ENCODE measurements around the gene MAPK12. TPM values are rescaled to one million over a fixed set of nuclear protein-coding genes. Genes with fewer than 3 reads are reported as not detected.

Gene MAPK12
- total RNA-seq, 4 donors from 2014 or later: 10.3 to 41.4 (median 28.3) TPM

- H3K27ac ChIP-seq: no peak overlapping the region
- no peaks in the 10 kb centered on the region for H3K9me3 ChIP-seq
- no peak overlapping the region for H3K4me3 ChIP-seq
- no peaks in the 10 kb centered on the region for H3K27me3 ChIP-seq
- intact Hi-C loops (cut with DNase I; ENCODE audit: low total_unique reads): no loop called here
- H3K4me1 ChIP-seq: peaks cover 0 to 17% of the 10 kb centered on the region in 2 donors
- no peaks in the 10 kb centered on the region for H3K36me3 ChIP-seq
- DNase-seq: no peak
- TF ChIP-seq POLR2A (IDR thresholded peaks at IDR 0.05) (no peak), CTCF (IDR thresholded peaks at IDR 0.05) (no peak)
Measured at GRCh38 chr22:50257041-50257440, 4.4 kb downstream of the MAPK12 start.

GRCh38 chr22:50256258-50256862, 5.1 kb downstream of the MAPK12 start:
- Histone ChIP-seq H3K27me3 (no peaks in the 10 kb centered on the region), H3K27ac (no peak overlapping the region), H3K9me3 (no peaks in the 10 kb centered on the region), H3K4me1 (peaks cover 0 to 14% of the 10 kb centered on the region in 2 donors), H3K4me3 (no peak overlapping the region), H3K36me3 (no peaks in the 10 kb centered on the region)
- DNase-seq: no peak
- intact Hi-C loops (cut with DNase I; ENCODE audit: low total_unique reads): no loop called here
- TF ChIP-seq CTCF (IDR thresholded peaks at IDR 0.05): no peak
- no peak for TF ChIP-seq POLR2A (IDR thresholded peaks at IDR 0.05)

- no peak for TF ChIP-seq POLR2A (IDR thresholded peaks at IDR 0.05)
- H3K9me3 ChIP-seq: no peaks in the 10 kb centered on the region
- no peak overlapping the region for H3K27ac ChIP-seq
- H3K27me3 ChIP-seq: no peaks in the 10 kb centered on the region
- H3K4me1 ChIP-seq: peaks cover 0 to 13% of the 10 kb centered on the region in 2 donors
- no peak overlapping the region for H3K4me3 ChIP-seq
- H3K36me3 ChIP-seq: no peaks in the 10 kb centered on the region
- intact Hi-C loops (cut with DNase I; ENCODE audit: low total_unique reads): no loop called here
- no peak for DNase-seq
Measured at GRCh38 chr22:50255607-50256006, 5.9 kb downstream of the MAPK12 start.

GRCh38 chr22:50255099-50255498, 6.4 kb downstream of the MAPK12 start:
- intact Hi-C loops (cut with DNase I; ENCODE audit: low total_unique reads): no loop called here
- H3K36me3 ChIP-seq: no peaks in the 10 kb centered on the region
- H3K4me1 ChIP-seq: peaks cover 4 to 13% of the 10 kb centered on the region in 2 donors
- H3K27me3 ChIP-seq: no peaks in the 10 kb centered on the region
- DNase-seq: no peak
- no peak overlapping the region for H3K4me3 ChIP-seq
- TF ChIP-seq CTCF (IDR thresholded peaks at IDR 0.05) (no peak), POLR2A (IDR thresholded peaks at IDR 0.05) (no peak)
- no peak overlapping the region for H3K27ac ChIP-seq
- H3K9me3 ChIP-seq: no peaks in the 10 kb centered on the region

GRCh38 chr22:50253941-50254340, 7.5 kb downstream of the MAPK12 start:
- Histone ChIP-seq H3K9me3 (no peaks in the 10 kb centered on the region), H3K4me3 (no peak overlapping the region), H3K36me3 (no peaks in the 10 kb centered on the region), H3K4me1 (peaks cover 6 to 10% of the 10 kb centered on the region in 2 donors), H3K27ac (no peak overlapping the region), H3K27me3 (no peaks in the 10 kb centered on the region)
- no peak for DNase-seq
- intact Hi-C loops (cut with DNase I; ENCODE audit: low total_unique reads): loop anchor here (5.0 kb wide), 1 partner anchor 88 kb away; the partner anchor contains the start of gene PPP6R2
- TF ChIP-seq POLR2A (IDR thresholded peaks at IDR 0.05) (no peak), CTCF (IDR thresholded peaks at IDR 0.05) (no peak)
